Activated CD4-positive, alpha-beta T cell treated with anti-CD3 and anti-CD28 coated beads for 36 hours (primary cell): ENCODE results near the gene OPALIN. TPM values are rescaled to one million over a fixed set of nuclear protein-coding genes. Genes with fewer than 3 reads are reported as not detected.
A peak's percentile ranks its signal among the peaks of the same experiment; 100 is the strongest.

Experiments used
- ATAC-seq: fragments of 200-7000 bp; cut with Tn5 transposase; one replicate; pipeline ENCODE4 v1.10.0; 2021; ENCODE audit warnings: mild to moderate bottlenecking, moderate library complexity
- CTCF ChIA-PET: fragments of 350-600 bp; sonication (Branson Sonifier 250); formaldehyde crosslinking; loops from one replicate; lab custom pipeline; 2021; ENCODE audit warnings: antibody characterized with exemption; lab: Charles Lee
- POLR2A ChIA-PET: fragments of 350-600 bp; sonication (Branson Sonifier 250); formaldehyde crosslinking; loops from one replicate; lab custom pipeline; 2021; ENCODE audit warnings: antibody characterized with exemption, inconsistent platforms; lab: Charles Lee
- DNase-seq: peaks from one replicate; pipeline ENCODE4 v3.0.0-alpha.2; 2020
- H3K27ac Mint-ChIP-seq: one replicate; pipeline ENCODE4 v1.8.0; 2021; ENCODE audit warnings: mixed read lengths
- H3K27me3 Mint-ChIP-seq: one replicate; pipeline ENCODE4 v1.8.0; 2021; ENCODE audit warnings: mixed read lengths
- H3K36me3 Mint-ChIP-seq: one replicate; pipeline ENCODE4 v1.8.0; 2021; ENCODE audit warnings: low read depth, mixed read lengths
- H3K4me1 Mint-ChIP-seq: one replicate; pipeline ENCODE4 v1.8.0; 2021; ENCODE audit warnings: mixed read lengths
- H3K4me3 Mint-ChIP-seq: one replicate; pipeline ENCODE4 v1.8.0; 2021; ENCODE audit warnings: mild to moderate bottlenecking, moderate library complexity, mixed read lengths
- H3K9me3 Mint-ChIP-seq: one replicate; pipeline ENCODE4 v1.8.0; 2021; ENCODE audit warnings: low read depth, mixed read lengths
- intact Hi-C, 2 experiments: fragments of 100-400 bp; cut with DNase I in 1 of 2; cut with micrococcal nuclease in 1 of 2; formaldehyde crosslinking; loops; one replicate each; pipeline versions ENCODE4 v1.14.2 to v1.15.1; 2022 to 2024; cut with DNase I, micrococcal nuclease
- total RNA-seq, 2 experiments: library from RNA; stranded (reverse); gene quantifications; one replicate each; pipeline ENCODE4 v1.2.3, GENCODE V29; 2021

The OPALIN gene
- total RNA-seq, 2 experiments from 2014 or later: not detected

DNA sequence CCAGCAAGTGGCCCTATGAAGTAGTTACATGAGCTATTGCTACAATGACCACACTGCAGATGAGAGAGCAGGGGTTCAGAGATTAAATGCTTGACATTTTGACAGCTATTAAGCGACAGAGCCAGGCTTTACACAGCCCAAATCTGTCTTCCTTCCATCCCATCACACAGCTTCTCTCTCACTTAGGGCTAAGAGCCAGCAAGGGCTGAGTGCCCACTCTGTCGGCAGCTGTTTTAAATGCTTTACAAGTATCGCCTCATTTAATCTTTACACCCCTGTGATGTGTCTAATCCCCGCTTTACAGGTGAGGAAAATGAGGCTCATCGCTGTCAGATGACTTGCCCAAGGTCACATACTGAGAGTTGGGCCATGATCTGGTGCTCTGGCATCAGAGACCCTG is 15.2 kb upstream of the OPALIN start:
- no peaks in the 10 kb centered on the region for H3K36me3 Mint-ChIP-seq
- peaks cover 4% of the 10 kb centered on the region for H3K27me3 Mint-ChIP-seq
- ATAC-seq (no peak), DNase-seq (no peak)
- peak overlapping the region; percentile 65 for H3K4me3 Mint-ChIP-seq
- peaks cover 9% of the 10 kb centered on the region for H3K4me1 Mint-ChIP-seq
- intact Hi-C loops: no loop called here
- ChIA-PET CTCF (interaction anchor here (0.6 to 4.2 kb wide), 9 partner anchors 9 to 845 kb away, joined by 3 to 18 read pairs (median 5); partner anchors contain the start of gene OPALIN), POLR2A (no interaction called here)
- H3K27ac Mint-ChIP-seq: no peak overlapping the region
- H3K9me3 Mint-ChIP-seq: no peaks in the 10 kb centered on the region

- H3K4me3 Mint-ChIP-seq: no peak overlapping the region
- no peak overlapping the region for H3K27ac Mint-ChIP-seq
- POLR2A ChIA-PET: no interaction called here
- CTCF ChIA-PET: interaction anchor here (0.5 to 4.2 kb wide), 11 partner anchors 8 to 458 kb away, joined by 3 to 18 read pairs (median 4); partner anchors contain the start of gene OPALIN
- no peak for DNase-seq
- no peaks in the 10 kb centered on the region for H3K9me3 Mint-ChIP-seq
- H3K27me3 Mint-ChIP-seq: peaks cover 4% of the 10 kb centered on the region
- no peaks in the 10 kb centered on the region for H3K36me3 Mint-ChIP-seq
- peaks cover 9% of the 10 kb centered on the region for H3K4me1 Mint-ChIP-seq
- no peak for ATAC-seq
- intact Hi-C loops: no loop called here
Observed at GRCh38 chr10:96371356-96371755, 12.6 kb upstream of the OPALIN start.

- ChIA-PET CTCF (interaction anchor here (0.6 to 4.2 kb wide), 21 partner anchors 9 to 839 kb away, joined by 3 to 18 read pairs (median 3); partner anchors contain the start of gene OPALIN), POLR2A (interaction anchor here (0.6 kb wide), 1 partner anchor 108 kb away, joined by 5 read pairs; no protein-coding TSS in a partner anchor)
- H3K36me3 Mint-ChIP-seq: no peaks in the 10 kb centered on the region
- intact Hi-C loops: no loop called here
- peak; percentile 65 for DNase-seq
- H3K4me1 Mint-ChIP-seq: peaks cover 8% of the 10 kb centered on the region
- no peak overlapping the region for H3K4me3 Mint-ChIP-seq
- H3K9me3 Mint-ChIP-seq: no peaks in the 10 kb centered on the region
- peaks cover 4% of the 10 kb centered on the region for H3K27me3 Mint-ChIP-seq
- peak; percentile 23 for ATAC-seq
- no peak overlapping the region for H3K27ac Mint-ChIP-seq
Observed at GRCh38 chr10:96370584-96371157, 11.9 kb upstream of the OPALIN start.

- Mint-ChIP-seq H3K36me3 (no peaks in the 10 kb centered on the region), H3K27ac (no peak overlapping the region), H3K27me3 (peaks cover 4% of the 10 kb centered on the region), H3K9me3 (no peaks in the 10 kb centered on the region), H3K4me1 (peaks cover 5% of the 10 kb centered on the region), H3K4me3 (no peak overlapping the region)
- DNase-seq (no peak), ATAC-seq (no peak)
- ChIA-PET CTCF (interaction anchor here (0.7 to 4.2 kb wide), 16 partner anchors 9 to 840 kb away, joined by 3 to 18 read pairs (median 3); partner anchors contain the start of gene OPALIN), POLR2A (interaction anchor here (0.6 kb wide), 1 partner anchor 107 kb away, joined by 5 read pairs; no protein-coding TSS in a partner anchor)
- intact Hi-C loops: no loop called here
Observed at GRCh38 chr10:96369890-96370583, 11.2 kb upstream of the OPALIN start.

GRCh38 chr10:96368971-96369370 is 10.2 kb upstream of the OPALIN start:
- intact Hi-C loops: no loop called here
- Mint-ChIP-seq H3K36me3 (no peaks in the 10 kb centered on the region), H3K27ac (no peak overlapping the region), H3K9me3 (no peaks in the 10 kb centered on the region), H3K27me3 (no peaks in the 10 kb centered on the region), H3K4me3 (no peak overlapping the region), H3K4me1 (no peaks in the 10 kb centered on the region)
- CTCF ChIA-PET: no interaction called here
- POLR2A ChIA-PET: no interaction called here
- DNase-seq (no peak), ATAC-seq (no peak)

DNA sequence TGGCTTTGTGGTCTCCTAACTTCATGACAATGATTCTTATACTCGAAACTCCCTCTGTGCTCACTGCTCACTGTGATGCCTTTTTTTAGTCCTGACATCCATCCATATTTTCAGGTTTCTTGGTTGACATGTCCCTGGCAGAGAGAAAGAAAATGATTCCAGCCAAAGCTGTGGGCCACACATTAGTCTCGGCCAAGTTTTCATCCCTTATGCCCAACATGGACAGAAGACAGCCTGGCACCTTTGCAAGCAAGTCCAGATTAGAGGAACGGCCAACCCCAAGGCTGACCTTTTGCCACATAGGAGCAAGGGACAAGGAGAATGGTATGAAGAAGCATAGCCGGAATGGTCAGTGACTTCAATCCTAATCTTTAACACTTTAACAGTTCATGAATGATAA is 8.7 kb upstream of the OPALIN start:
- intact Hi-C loops: no loop called here
- CTCF ChIA-PET: interaction anchor here (1.2 to 1.6 kb wide), 3 partner anchors 7 to 138 kb away, joined by 3 to 6 read pairs (median 4); no protein-coding TSS in a partner anchor
- H3K27me3 Mint-ChIP-seq: no peaks in the 10 kb centered on the region
- no peak for DNase-seq
- no peaks in the 10 kb centered on the region for H3K9me3 Mint-ChIP-seq
- H3K4me3 Mint-ChIP-seq: no peak overlapping the region
- H3K27ac Mint-ChIP-seq: no peak overlapping the region
- POLR2A ChIA-PET: no interaction called here
- H3K4me1 Mint-ChIP-seq: no peaks in the 10 kb centered on the region
- no peaks in the 10 kb centered on the region for H3K36me3 Mint-ChIP-seq
- no peak for ATAC-seq

- ATAC-seq (no peak), DNase-seq (no peak)
- H3K4me3 Mint-ChIP-seq: no peak overlapping the region
- CTCF ChIA-PET: interaction anchor here (0.6 to 1.4 kb wide), 4 partner anchors 8 to 144 kb away, joined by 3 to 6 read pairs (median 4); no protein-coding TSS in a partner anchor
- H3K9me3 Mint-ChIP-seq: no peaks in the 10 kb centered on the region
- no peaks in the 10 kb centered on the region for H3K36me3 Mint-ChIP-seq
- H3K27ac Mint-ChIP-seq: no peak overlapping the region
- POLR2A ChIA-PET: no interaction called here
- no peaks in the 10 kb centered on the region for H3K27me3 Mint-ChIP-seq
- no peaks in the 10 kb centered on the region for H3K4me1 Mint-ChIP-seq
- intact Hi-C loops: no loop called here
Observed at GRCh38 chr10:96366508-96366907, 7.7 kb upstream of the OPALIN start.

DNA sequence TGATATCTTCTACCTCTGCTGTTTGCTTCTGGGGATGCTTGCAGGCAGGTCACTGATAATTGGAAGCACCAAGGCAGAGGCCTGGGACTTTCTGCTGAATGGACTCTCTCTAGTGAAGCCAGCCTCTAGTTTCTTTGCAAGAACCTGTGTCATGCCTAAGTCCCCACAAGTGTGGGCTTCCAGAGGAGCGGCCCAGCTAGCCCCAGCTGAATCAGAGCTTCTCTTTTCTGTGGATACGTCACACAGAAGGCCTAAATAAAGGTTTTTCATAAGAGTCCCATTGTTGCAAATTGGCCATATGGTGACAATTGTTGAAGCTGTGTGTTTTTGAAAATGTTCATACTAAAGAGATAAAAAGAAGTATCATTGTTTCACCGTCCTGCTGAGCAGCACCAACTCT is 6.8 kb upstream of the OPALIN start:
- H3K4me3 Mint-ChIP-seq: no peak overlapping the region
- DNase-seq (no peak), ATAC-seq (no peak)
- POLR2A ChIA-PET: no interaction called here
- intact Hi-C loops: no loop called here
- no peaks in the 10 kb centered on the region for H3K9me3 Mint-ChIP-seq
- H3K27me3 Mint-ChIP-seq: no peaks in the 10 kb centered on the region
- H3K4me1 Mint-ChIP-seq: no peaks in the 10 kb centered on the region
- H3K27ac Mint-ChIP-seq: no peak overlapping the region
- CTCF ChIA-PET: interaction anchor here (0.6 to 2.7 kb wide), 4 partner anchors 9 to 145 kb away, joined by 3 to 16 read pairs (median 4); no protein-coding TSS in a partner anchor
- no peaks in the 10 kb centered on the region for H3K36me3 Mint-ChIP-seq

GRCh38 chr10:96360766-96361165 is 2.0 kb upstream of the OPALIN start:
- Mint-ChIP-seq H3K4me1 (no peaks in the 10 kb centered on the region), H3K36me3 (no peaks in the 10 kb centered on the region), H3K4me3 (no peak overlapping the region), H3K27me3 (peaks cover 4% of the 10 kb centered on the region), H3K9me3 (no peaks in the 10 kb centered on the region), H3K27ac (no peak overlapping the region)
- DNase-seq (no peak), ATAC-seq (no peak)
- ChIA-PET CTCF (interaction anchor here (0.5 kb wide), 1 partner anchor 10 kb away, joined by 4 read pairs; no protein-coding TSS in a partner anchor), POLR2A (no interaction called here)
- intact Hi-C loops: no loop called here

DNA sequence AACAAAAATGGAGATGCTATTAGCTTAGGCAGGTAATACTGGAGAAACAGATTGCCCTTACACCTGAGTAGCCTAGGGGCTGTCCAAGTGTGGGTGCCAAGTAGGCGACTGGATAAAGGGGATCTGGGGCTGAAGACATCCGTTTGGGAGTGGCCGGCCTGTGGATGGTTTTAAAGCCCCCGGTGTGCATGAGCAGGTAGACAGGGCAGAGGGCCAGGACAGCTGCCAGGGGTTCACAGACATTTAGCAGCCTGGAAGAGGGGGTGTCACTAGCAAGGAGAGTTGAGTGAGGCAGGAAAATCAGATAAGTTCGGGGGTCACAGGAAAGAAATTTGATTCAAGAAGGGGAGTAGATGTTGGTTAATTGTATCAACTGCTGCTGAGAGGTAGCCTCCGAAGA is 1.5 kb upstream of the OPALIN start:
- H3K27me3 Mint-ChIP-seq: peaks cover 5% of the 10 kb centered on the region
- no peaks in the 10 kb centered on the region for H3K9me3 Mint-ChIP-seq
- intact Hi-C loops: no loop called here
- no peak overlapping the region for H3K4me3 Mint-ChIP-seq
- POLR2A ChIA-PET: no interaction called here
- H3K4me1 Mint-ChIP-seq: no peaks in the 10 kb centered on the region
- H3K36me3 Mint-ChIP-seq: no peaks in the 10 kb centered on the region
- CTCF ChIA-PET: no interaction called here
- DNase-seq (no peak), ATAC-seq (no peak)
- no peak overlapping the region for H3K27ac Mint-ChIP-seq

DNA sequence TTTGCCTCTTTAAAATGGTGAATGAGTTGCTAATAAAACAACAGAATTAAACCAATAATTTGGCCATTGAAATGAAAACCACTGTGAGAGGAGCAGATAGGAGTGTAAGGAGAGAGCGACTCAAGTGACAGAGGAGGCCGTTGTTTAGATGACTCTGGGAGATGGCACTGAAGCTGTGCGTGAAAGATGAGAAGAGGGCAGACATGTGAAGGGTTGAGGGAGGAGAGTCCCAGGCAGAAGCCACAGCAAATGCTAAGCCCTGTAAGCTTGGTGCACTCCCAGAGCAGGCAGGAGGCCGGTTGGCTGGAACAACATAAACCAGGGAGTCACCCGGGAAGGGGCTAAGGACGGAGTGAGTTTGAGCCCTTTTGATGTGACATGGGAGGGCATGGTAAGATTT is 814 bp upstream of the OPALIN start:
- intact Hi-C loops: no loop called here
- H3K27ac Mint-ChIP-seq: no peak overlapping the region
- CTCF ChIA-PET: interaction anchor here (3.3 kb wide), 1 partner anchor 13 kb away, joined by 18 read pairs; no protein-coding TSS in a partner anchor
- H3K4me1 Mint-ChIP-seq: no peaks in the 10 kb centered on the region
- DNase-seq (no peak), ATAC-seq (no peak)
- no peaks in the 10 kb centered on the region for H3K36me3 Mint-ChIP-seq
- POLR2A ChIA-PET: no interaction called here
- H3K4me3 Mint-ChIP-seq: no peak overlapping the region
- no peaks in the 10 kb centered on the region for H3K9me3 Mint-ChIP-seq
- peaks cover 8% of the 10 kb centered on the region for H3K27me3 Mint-ChIP-seq
